ENCODE measurements around the gene TOM1L1. TPM values are rescaled to one million over a fixed set of nuclear protein-coding genes. Genes with fewer than 3 reads are reported as not detected.

The TOM1L1 gene
- total and polyA plus RNA-seq, 2 of the 8 experiments (the other 6 are each of a cell fraction or from before 2014, with no cell fraction given): 47.0 to 60.8 TPM

- Histone ChIP-seq H2BK20ac (ENCODE audit: low read length) (no peak overlapping the region), H4K91ac (replicated peaks; ENCODE audit: insufficient read length, low read length) (no peak overlapping the region), H3K36me3 (ENCODE audit: control insufficient read depth in 2 of 4, insufficient read depth in 4 of 4, low read length in 3 of 4) (peaks cover 18 to 60% (median 45%) of the 10 kb centered on the region in 4 experiments), H3K79me2 (ENCODE audit: control insufficient read depth in 1 of 2, insufficient read depth in 2 of 2, low read length in 2 of 2) (no peaks in the 10 kb centered on the region), H3K27ac (ENCODE audit: low read depth, low read length) (no peak overlapping the region), H4K5ac (ENCODE audit: insufficient read length, low read depth, low read length) (no peak overlapping the region), H3K14ac (ENCODE audit: insufficient read length) (no peak overlapping the region), H3K56ac (replicated peaks; ENCODE audit: insufficient read length, low read depth, low read length) (no peak overlapping the region), H4K20me1 (replicated peaks in 1 of 2; ENCODE audit: control insufficient read depth in 1 of 2, insufficient read depth in 2 of 2, low read length in 2 of 2) (peaks cover 0 to 3% of the 10 kb centered on the region in 2 experiments), H2AK5ac (ENCODE audit: low read depth, low read length) (no peak overlapping the region), H3K79me1 (ENCODE audit: low read depth, low read length) (no peaks in the 10 kb centered on the region), H3K18ac (ENCODE audit: extremely low read depth, low read length) (no peak overlapping the region), H3K4me2 (ENCODE audit: insufficient read depth in 1 of 2, low read depth in 2 of 2, low read length in 2 of 2) (no peak overlapping the region), H3K4me3 (ENCODE audit: extremely low read depth in 1 of 4, insufficient read depth in 2 of 4, low read depth in 3 of 4, low read length in 4 of 4) (no peak overlapping the region), H3K4me1 (replicated peaks in 1 of 4; ENCODE audit: control insufficient read depth in 3 of 4, insufficient read depth in 4 of 4, low read length in 3 of 4) (no peaks in the 10 kb centered on the region), H3K23ac (ENCODE audit: insufficient read length) (no peak overlapping the region), H2BK12ac (ENCODE audit: low read depth, low read length) (no peak overlapping the region), H2BK5ac (ENCODE audit: low read depth, low read length) (no peak overlapping the region), H3K23me2 (ENCODE audit: low read depth, low read length) (no peaks in the 10 kb centered on the region), H2AFZ (ENCODE audit: low read length) (no peak overlapping the region), H3K9ac (replicated peaks in 1 of 4; ENCODE audit: extremely low read depth in 1 of 4, low read depth in 3 of 4, low read length in 3 of 4) (no peak overlapping the region), H3K4ac (replicated peaks; ENCODE audit: insufficient read length, low read depth, low read length) (no peak overlapping the region), H4K8ac (ENCODE audit: extremely low read depth, insufficient read depth, low read length) (no peak overlapping the region), H2BK120ac (replicated peaks; ENCODE audit: low read depth, low read length) (no peak overlapping the region), H3K27me3 (replicated peaks in 1 of 4; ENCODE audit: control insufficient read depth in 3 of 4, extremely low read depth in 1 of 4, insufficient read depth in 3 of 4, low read length in 3 of 4) (peaks cover 0 to 2% (median 0%) of the 10 kb centered on the region in 4 experiments; a peak in 1 of 7 replicates), H2BK15ac (ENCODE audit: low read length) (no peak overlapping the region), H3K9me3 (ENCODE audit: insufficient read depth in 2 of 2, low read depth in 1 of 2, low read length in 1 of 2) (no peaks in the 10 kb centered on the region)
- no peak for DNase-seq (ENCODE audit: low read depth in 1 of 2, low spot score in 2 of 2)
- WGBS, 2 experiments (ENCODE audit: extremely low coverage in 1 of 2, insufficient coverage in 1 of 2, insufficient read length in 1 of 2, insufficient replicate concordance in 2 of 2, low coverage in 1 of 2, low lambda C conversion rate in 2 of 2, missing lambda C conversion rate in 1 of 2): 82% methylated on average over 5 of the region's 5 CpGs; no CpG with 5 or more reads in 1 of the 2 experiments
- POLR2A ChIA-PET (ENCODE audit: partially characterized antibody): no interaction called here
- CTCF ChIA-PET (ENCODE audit: partially characterized antibody): no interaction called here
- no peak for FAIRE-seq
- TF ChIP-seq CHD1 (IDR thresholded peaks at IDR 0.05; ENCODE audit: low read depth, low read length) (no peak), SP4 (IDR thresholded peaks at IDR 0.05; ENCODE audit: low read length) (no peak), GTF2F1 (IDR thresholded peaks at IDR 0.05; ENCODE audit: borderline replicate concordance, low read depth, low read length) (no peak), EZH2 (IDR thresholded peaks at IDR 0.05; ENCODE audit: low read depth, low read length, severe bottlenecking) (no peak), CEBPB (IDR thresholded peaks at IDR 0.05; ENCODE audit: low read depth, low read length) (no peak), RFX5 (IDR thresholded peaks at IDR 0.05; ENCODE audit: borderline replicate concordance, low read depth, low read length) (no peak), CTBP2 (IDR thresholded peaks at IDR 0.05; ENCODE audit: borderline replicate concordance, insufficient read depth, insufficient read length, low read length) (no peak), NRF1 (IDR thresholded peaks at IDR 0.05; ENCODE audit: low read depth, low read length) (no peak), FOSL1 (IDR thresholded peaks at IDR 0.05; ENCODE audit: insufficient read depth, low read depth, low read length) (no peak), SIN3A (conservative IDR thresholded peaks at IDR 0.05 in 1 of 2, IDR thresholded peaks at IDR 0.05 in 1 of 2; ENCODE audit: low read depth in 1 of 2, low read length in 2 of 2) (no peak), TBP (IDR thresholded peaks at IDR 0.05; ENCODE audit: low read depth, low read length) (no peak), KDM5A (IDR thresholded peaks at IDR 0.05; ENCODE audit: low read length) (no peak), JUN (IDR thresholded peaks at IDR 0.05; ENCODE audit: low read depth, low read length) (no peak), SRF (IDR thresholded peaks at IDR 0.05; ENCODE audit: low read depth, low read length) (no peak)
Observed at GRCh38 chr17:54948380-54948779, 47.7 kb downstream of the TOM1L1 start.
